Central memory CD8-positive, alpha-beta T cell (primary cell): ENCODE data around the gene DAGLA.

Experiments
- ATAC-seq: fragments of 150-1000 bp; cut with Tn5 transposase; replicated peaks from 2 replicates; pipeline ENCODE4 v1.10.0; 2022; ENCODE audit warnings: mild to moderate bottlenecking, moderate FRiP score, moderate number of reproducible peaks; ENCODE audit not compliant: poor library complexity, severe bottlenecking; ENCODE audit errors: extremely low read depth
- DNase-seq, 2 donors: peaks; one replicate each; pipeline ENCODE4 v3.0.0; 2021; ENCODE audit warnings: low spot score in 2 of 2
- H3K27ac Mint-ChIP-seq: one replicate; pipeline ENCODE4 v1.8.0; 2022; ENCODE audit warnings: low read depth, mild to moderate bottlenecking, moderate library complexity, mixed read lengths
- H3K27me3 Mint-ChIP-seq: one replicate; pipeline ENCODE4 v1.8.0; 2022; ENCODE audit warnings: mixed read lengths
- H3K36me3 Mint-ChIP-seq: one replicate; pipeline ENCODE4 v1.8.0; 2022; ENCODE audit warnings: mild to moderate bottlenecking, moderate library complexity, mixed read lengths; ENCODE audit not compliant: insufficient read depth
- H3K4me1 Mint-ChIP-seq: one replicate; pipeline ENCODE4 v1.8.0; 2022; ENCODE audit warnings: mixed read lengths
- H3K4me3 Mint-ChIP-seq: one replicate; pipeline ENCODE4 v1.8.0; 2022; ENCODE audit warnings: mild to moderate bottlenecking, moderate library complexity, mixed read lengths
- H3K9me3 Mint-ChIP-seq: one replicate; pipeline ENCODE4 v1.8.0; 2022; ENCODE audit warnings: mixed read lengths

The DAGLA gene

DNA sequence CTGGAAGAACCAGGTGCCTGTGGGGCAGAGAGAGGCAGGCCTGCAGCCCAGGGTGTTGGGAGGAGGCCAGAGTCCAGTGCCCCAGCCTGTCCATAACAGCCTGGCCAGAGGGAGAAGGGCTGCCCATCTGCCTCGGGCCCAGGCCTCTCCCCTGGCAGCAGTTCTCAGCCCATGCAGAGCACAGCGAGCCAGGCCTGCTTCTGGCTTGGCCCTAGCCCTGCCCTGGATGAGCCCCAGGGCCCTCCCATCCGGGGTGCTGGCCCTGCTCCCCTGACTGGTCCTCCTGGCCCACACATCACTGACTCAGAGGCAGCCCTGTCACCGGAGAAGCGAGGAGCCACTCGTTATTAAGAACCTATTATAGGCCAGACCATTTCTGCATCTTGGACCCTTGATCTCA is 52.5 kb downstream of the DAGLA start:
- ATAC-seq: no peak
- no peaks in the 10 kb centered on the region for H3K27me3 Mint-ChIP-seq

GRCh38 chr11:61733120-61733978 is 53.2 kb downstream of the DAGLA start:
- Mint-ChIP-seq H3K27ac (peak overlapping the region; percentile 14), H3K4me1 (peaks cover 7% of the 10 kb centered on the region), H3K36me3 (no peaks in the 10 kb centered on the region), H3K27me3 (peaks cover 5% of the 10 kb centered on the region), H3K9me3 (no peaks in the 10 kb centered on the region), H3K4me3 (no peak overlapping the region)
- peak; percentile 93 for ATAC-seq
- peak; percentile 78 to 79 for DNase-seq

More for the DNA sequence above, 52.5 kb downstream of the DAGLA start:
- no peak for DNase-seq
- Mint-ChIP-seq H3K27ac (no peak overlapping the region), H3K9me3 (no peaks in the 10 kb centered on the region), H3K4me3 (no peak overlapping the region), H3K4me1 (peaks cover 7% of the 10 kb centered on the region), H3K36me3 (no peaks in the 10 kb centered on the region)

DNA sequence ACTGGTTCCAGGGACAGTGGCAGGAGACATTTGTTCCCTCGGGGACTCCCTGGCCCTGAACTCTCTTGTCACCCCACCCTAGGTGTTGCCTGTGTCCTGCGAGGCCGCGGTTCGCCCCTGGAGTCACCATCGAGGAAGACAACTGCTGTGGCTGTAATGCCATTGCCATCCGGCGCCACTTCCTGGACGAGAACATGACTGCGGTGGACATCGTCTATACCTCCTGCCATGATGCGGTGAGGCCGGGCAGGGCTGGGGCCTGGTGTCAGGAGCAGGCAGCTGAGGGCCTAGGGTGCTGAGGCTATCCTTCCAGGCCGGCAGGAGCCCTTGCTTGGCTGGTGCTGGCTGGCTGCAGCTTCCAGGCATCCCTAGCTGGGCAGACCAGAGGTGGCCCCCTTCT is 54.6 kb downstream of the DAGLA start:
- Mint-ChIP-seq H3K36me3 (no peaks in the 10 kb centered on the region), H3K4me1 (peaks cover 7% of the 10 kb centered on the region), H3K9me3 (no peaks in the 10 kb centered on the region), H3K27ac (no peak overlapping the region), H3K4me3 (no peak overlapping the region), H3K27me3 (peaks cover 8% of the 10 kb centered on the region)
- DNase-seq (no peak), ATAC-seq (no peak)

DNA sequence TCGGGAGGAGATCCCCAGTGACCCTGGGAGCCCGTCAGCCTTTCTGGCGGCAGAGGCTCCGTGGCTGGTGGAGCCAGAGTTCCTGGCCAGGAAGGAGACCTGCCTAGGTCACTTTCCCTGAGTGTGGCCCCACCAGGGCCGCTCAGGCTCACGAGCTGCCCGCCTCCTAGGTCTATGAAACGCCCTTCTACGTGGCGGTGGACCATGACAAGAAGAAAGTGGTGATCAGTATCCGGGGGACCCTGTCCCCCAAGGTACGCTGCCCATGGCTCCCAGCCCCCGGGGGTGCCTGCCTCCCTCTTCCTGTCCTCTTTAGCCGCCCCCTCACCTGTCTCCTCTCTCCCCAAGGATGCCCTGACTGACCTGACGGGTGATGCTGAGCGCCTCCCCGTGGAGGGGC is 55.2 kb downstream of the DAGLA start:
- ATAC-seq (no peak), DNase-seq (no peak)
- Mint-ChIP-seq H3K36me3 (no peaks in the 10 kb centered on the region), H3K9me3 (no peaks in the 10 kb centered on the region), H3K4me3 (no peak overlapping the region), H3K27me3 (peaks cover 8% of the 10 kb centered on the region), H3K27ac (no peak overlapping the region), H3K4me1 (peaks cover 7% of the 10 kb centered on the region)

DNA sequence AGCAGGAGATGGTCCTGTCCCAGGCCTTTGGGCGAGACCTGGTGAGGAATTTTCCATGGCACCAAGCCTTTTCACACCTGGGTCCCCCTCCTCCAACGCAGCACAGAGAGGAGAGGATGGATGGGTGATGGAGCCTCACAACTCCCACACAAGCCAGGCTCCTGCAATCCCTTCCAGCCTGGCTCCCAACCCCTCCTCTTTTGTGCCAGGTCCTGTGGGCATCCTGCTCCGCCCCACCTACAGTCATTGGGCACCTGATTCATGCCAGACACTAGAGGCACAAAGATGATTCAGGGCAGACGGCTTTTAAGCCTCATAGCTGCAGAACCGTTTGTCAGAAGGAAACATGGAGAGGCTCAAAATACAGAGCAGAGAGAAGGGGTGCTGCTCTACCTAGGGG is 56.1 kb downstream of the DAGLA start:
- ATAC-seq: no peak

DNA sequence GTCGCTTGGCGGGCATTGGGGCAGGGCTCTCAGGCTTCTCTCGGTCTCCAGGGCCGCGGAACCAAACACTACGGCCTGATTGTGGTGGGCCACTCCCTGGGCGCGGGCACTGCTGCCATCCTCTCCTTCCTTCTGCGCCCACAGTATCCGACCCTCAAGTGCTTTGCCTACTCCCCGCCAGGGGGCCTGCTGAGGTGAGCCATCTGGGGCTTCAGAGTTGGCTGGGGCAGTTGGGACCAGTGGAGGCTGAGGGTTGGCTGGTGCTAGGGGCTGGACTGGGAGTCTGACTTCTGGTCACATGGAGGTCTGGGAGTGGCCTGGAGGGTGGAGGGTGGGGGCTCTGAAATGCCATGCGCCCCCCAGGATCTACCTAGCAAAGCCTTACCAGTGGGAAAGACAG is 56.9 kb downstream of the DAGLA start:
- Mint-ChIP-seq H3K9me3 (no peaks in the 10 kb centered on the region), H3K27ac (no peak overlapping the region), H3K4me3 (no peak overlapping the region), H3K36me3 (peaks cover 2% of the 10 kb centered on the region), H3K27me3 (peaks cover 8% of the 10 kb centered on the region), H3K4me1 (peaks cover 7% of the 10 kb centered on the region)
- ATAC-seq: no peak
- no peak for DNase-seq

More for the DNA sequence above, 56.1 kb downstream of the DAGLA start:
- Mint-ChIP-seq H3K4me3 (no peak overlapping the region), H3K4me1 (peaks cover 7% of the 10 kb centered on the region), H3K27me3 (peaks cover 8% of the 10 kb centered on the region), H3K27ac (no peak overlapping the region), H3K9me3 (no peaks in the 10 kb centered on the region), H3K36me3 (peaks cover 2% of the 10 kb centered on the region)
- DNase-seq: no peak

DNA sequence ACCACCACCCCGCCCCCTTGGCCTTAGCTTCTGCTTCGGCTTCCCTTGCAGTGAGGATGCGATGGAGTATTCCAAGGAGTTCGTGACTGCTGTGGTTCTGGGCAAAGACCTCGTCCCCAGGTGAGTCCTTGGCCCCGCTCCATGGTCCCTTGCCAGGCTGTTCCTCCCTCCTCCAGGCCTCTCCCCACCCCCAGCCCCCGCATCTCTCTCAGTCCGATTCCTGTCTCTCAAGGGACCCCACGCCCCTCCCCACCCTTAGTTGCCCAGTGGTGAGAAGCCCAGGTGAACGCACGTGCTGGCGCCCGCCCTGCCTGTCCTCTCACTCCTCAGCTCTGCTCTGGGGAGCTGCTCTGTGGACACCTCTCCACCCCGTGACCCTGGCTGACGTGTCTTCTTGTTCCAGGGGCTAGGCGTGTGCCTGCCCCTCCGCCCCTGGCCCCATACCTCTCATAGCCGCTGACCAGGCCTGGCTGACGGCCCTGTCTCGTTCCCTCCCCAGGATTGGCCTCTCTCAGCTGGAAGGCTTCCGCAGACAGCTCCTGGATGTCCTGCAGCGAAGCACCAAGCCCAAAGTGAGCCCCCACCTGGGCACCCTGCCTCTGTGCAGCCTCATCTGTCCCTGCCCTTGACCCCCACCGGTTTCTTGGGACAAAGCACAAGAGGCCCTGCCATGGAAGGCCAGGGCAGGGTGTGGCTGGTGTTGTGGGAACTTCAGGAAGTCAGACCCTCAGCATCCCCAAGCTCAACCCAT is 57.6 kb downstream of the DAGLA start:
- Mint-ChIP-seq H3K27me3 (peaks cover 8% of the 10 kb centered on the region), H3K36me3 (peaks cover 2% of the 10 kb centered on the region), H3K9me3 (no peaks in the 10 kb centered on the region), H3K4me3 (no peak overlapping the region), H3K4me1 (peaks cover 7% of the 10 kb centered on the region), H3K27ac (no peak overlapping the region)
- ATAC-seq (no peak), DNase-seq (no peak)

GRCh38 chr11:61738776-61739175 is 58.6 kb downstream of the DAGLA start:
- DNase-seq: no peak
- no peak for ATAC-seq
- Mint-ChIP-seq H3K27me3 (peaks cover 8% of the 10 kb centered on the region), H3K4me3 (no peak overlapping the region), H3K27ac (no peak overlapping the region), H3K9me3 (no peaks in the 10 kb centered on the region), H3K36me3 (peaks cover 2% of the 10 kb centered on the region), H3K4me1 (no peaks in the 10 kb centered on the region)

GRCh38 chr11:61739413-61739812 is 59.2 kb downstream of the DAGLA start:
- no peak overlapping the region for H3K27ac Mint-ChIP-seq
- ATAC-seq (no peak), DNase-seq (no peak)
- peaks cover 2% of the 10 kb centered on the region for H3K36me3 Mint-ChIP-seq
- H3K4me3 Mint-ChIP-seq: no peak overlapping the region
- H3K27me3 Mint-ChIP-seq: peaks cover 8% of the 10 kb centered on the region
- H3K4me1 Mint-ChIP-seq: no peaks in the 10 kb centered on the region
- H3K9me3 Mint-ChIP-seq: no peaks in the 10 kb centered on the region

DNA sequence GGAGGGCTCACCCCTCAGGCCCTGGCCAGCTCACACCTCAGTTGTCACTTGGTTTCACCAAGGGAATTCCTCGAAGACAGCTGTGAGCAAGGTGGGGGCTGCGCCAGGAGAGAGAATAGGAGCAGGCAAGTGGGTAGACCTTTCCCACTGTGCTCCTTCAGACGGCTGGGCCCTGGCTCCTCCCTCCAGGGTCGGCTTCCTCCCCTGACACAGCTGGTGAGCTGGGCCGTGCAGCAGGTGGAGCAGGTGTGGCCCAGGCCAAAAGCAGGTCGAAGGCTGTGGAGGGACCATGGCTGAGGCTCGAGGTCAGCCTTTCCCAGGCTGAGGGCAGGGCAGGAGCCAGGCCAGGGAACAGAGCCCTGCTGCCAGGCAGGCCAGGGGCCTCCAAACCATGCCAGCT is 59.8 kb downstream of the DAGLA start:
- DNase-seq (no peak), ATAC-seq (no peak)
- H3K4me1 Mint-ChIP-seq: no peaks in the 10 kb centered on the region
- H3K36me3 Mint-ChIP-seq: peaks cover 2% of the 10 kb centered on the region
- no peak overlapping the region for H3K4me3 Mint-ChIP-seq
- H3K27ac Mint-ChIP-seq: no peak overlapping the region
- no peaks in the 10 kb centered on the region for H3K9me3 Mint-ChIP-seq
- H3K27me3 Mint-ChIP-seq: peaks cover 8% of the 10 kb centered on the region

DNA sequence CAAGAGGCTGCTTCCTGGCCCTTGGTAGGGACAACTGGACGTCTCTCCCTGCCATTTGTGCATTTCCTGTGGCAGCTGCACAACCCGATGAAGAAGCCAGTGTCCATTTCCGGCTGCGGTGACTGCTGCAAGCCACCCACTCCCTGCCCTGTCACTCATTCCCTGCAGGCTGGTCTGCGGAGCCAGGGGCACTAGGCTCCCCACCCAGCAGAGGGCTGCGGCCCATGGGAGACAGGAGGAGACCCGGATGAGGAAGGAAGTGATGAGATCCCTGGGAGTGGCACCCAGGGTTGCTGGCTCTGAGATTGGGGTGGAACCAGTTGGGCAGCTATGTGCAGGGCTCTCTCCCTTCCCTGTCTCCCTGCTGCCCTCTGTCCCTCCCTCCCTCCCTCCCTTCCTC is 62.2 kb downstream of the DAGLA start:
- DNase-seq: no peak
- no peak overlapping the region for H3K4me3 Mint-ChIP-seq
- no peak for ATAC-seq
- H3K9me3 Mint-ChIP-seq: no peaks in the 10 kb centered on the region
- no peaks in the 10 kb centered on the region for H3K4me1 Mint-ChIP-seq
- peaks cover 2% of the 10 kb centered on the region for H3K36me3 Mint-ChIP-seq
- peaks cover 8% of the 10 kb centered on the region for H3K27me3 Mint-ChIP-seq
- H3K27ac Mint-ChIP-seq: no peak overlapping the region

GRCh38 chr11:61743486-61744095 is 63.4 kb downstream of the DAGLA start:
- H3K4me3 Mint-ChIP-seq: no peak overlapping the region
- H3K27ac Mint-ChIP-seq: no peak overlapping the region
- H3K36me3 Mint-ChIP-seq: peaks cover 2% of the 10 kb centered on the region
- DNase-seq (no peak), ATAC-seq (no peak)
- H3K27me3 Mint-ChIP-seq: peaks cover 2% of the 10 kb centered on the region
- no peaks in the 10 kb centered on the region for H3K9me3 Mint-ChIP-seq
- H3K4me1 Mint-ChIP-seq: no peaks in the 10 kb centered on the region
